A549 (cell line): Measurements from ENCODE around the gene BASP1.

Experiments used
- HMGXB4 ChIP-seq: fragments of 250-450 bp; sonication (Bioruptor Pico); IDR thresholded peaks from 2 replicates; pipeline ENCODE4 v1.5.0; 2021; ENCODE audit warnings: mild to moderate bottlenecking, moderate library complexity, borderline replicate concordance
- KDM1A ChIP-seq: fragments of 200-600 bp; sonication (generic); IDR thresholded peaks from 2 replicates; pipeline ENCODE4 v1.6.1; 2016; ENCODE audit warnings: low read depth, mild to moderate bottlenecking
- MAFK ChIP-seq: fragments of 450-650 bp; IDR thresholded peaks from 2 replicates; pipeline ENCODE4 v1.6.1; 2014; ENCODE audit not compliant: partially characterized antibody
- POLR2A ChIP-seq: IDR thresholded peaks from 2 replicates; pipeline ENCODE4 v1.6.1; 2012; ENCODE audit warnings: mild to moderate bottlenecking, low read length
- POLR2AphosphoS2 ChIP-seq: conservative IDR thresholded peaks from 2 replicates; pipeline ENCODE4 v1.6.1; 2012; ENCODE audit warnings: low read length, improper control_type of control experiment, inconsistent platforms
- TP53 ChIP-seq: fragments of 250-450 bp; sonication (Bioruptor Pico); IDR thresholded peaks from 2 replicates; pipeline ENCODE4 v1.5.0; 2021; ENCODE audit warnings: mild to moderate bottlenecking, moderate library complexity
- TF ChIP-seq, protein P1 (sequence below): fragments of >200 bp; sonication (Bioruptor Twin); formaldehyde crosslinking; IDR thresholded peaks from 3 replicates; pipeline ENCODE4 v1.5.1; 2016

DNA sequence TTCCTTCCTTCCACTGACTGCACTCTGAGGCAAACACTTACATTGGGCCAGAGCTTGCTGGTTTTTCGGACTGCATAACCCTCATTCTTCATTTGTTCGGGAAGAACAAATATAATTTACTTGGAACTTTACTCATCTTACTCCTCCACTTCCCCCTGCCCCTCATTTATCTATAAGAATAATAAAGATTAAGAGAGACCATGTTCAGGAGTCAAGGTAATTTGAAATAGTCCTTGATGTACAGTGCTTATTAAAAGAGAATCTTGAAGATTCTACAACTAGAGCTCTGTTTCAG lies 65.6 kb downstream of the BASP1 start:
- TF ChIP-seq, protein P1, sequence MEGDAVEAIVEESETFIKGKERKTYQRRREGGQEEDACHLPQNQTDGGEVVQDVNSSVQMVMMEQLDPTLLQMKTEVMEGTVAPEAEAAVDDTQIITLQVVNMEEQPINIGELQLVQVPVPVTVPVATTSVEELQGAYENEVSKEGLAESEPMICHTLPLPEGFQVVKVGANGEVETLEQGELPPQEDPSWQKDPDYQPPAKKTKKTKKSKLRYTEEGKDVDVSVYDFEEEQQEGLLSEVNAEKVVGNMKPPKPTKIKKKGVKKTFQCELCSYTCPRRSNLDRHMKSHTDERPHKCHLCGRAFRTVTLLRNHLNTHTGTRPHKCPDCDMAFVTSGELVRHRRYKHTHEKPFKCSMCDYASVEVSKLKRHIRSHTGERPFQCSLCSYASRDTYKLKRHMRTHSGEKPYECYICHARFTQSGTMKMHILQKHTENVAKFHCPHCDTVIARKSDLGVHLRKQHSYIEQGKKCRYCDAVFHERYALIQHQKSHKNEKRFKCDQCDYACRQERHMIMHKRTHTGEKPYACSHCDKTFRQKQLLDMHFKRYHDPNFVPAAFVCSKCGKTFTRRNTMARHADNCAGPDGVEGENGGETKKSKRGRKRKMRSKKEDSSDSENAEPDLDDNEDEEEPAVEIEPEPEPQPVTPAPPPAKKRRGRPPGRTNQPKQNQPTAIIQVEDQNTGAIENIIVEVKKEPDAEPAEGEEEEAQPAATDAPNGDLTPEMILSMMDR = no peak
- TF ChIP-seq MAFK = no peak
- TF ChIP-seq HMGXB4 (CRISPR knock-in tag) = no peak
- no peak for TF ChIP-seq POLR2A
- no peak for TF ChIP-seq KDM1A
- no peak for TF ChIP-seq POLR2AphosphoS2
- no peak for TF ChIP-seq TP53 (CRISPR knock-in tag)
